Measurements from ENCODE around the gene ITGA2B.
"Not testable (repeated sequence)": the region's sequence is repeated elsewhere in the genome, so short reads cannot be mapped to it uniquely, and the experiment has no call there.

GRCh38 chr17:44394112-44394511 lies 4.7 kb upstream of the ITGA2B start:
- TF ChIP-seq CTCF (IDR thresholded peaks at IDR 0.05); ZFX (IDR thresholded peaks at IDR 0.05; ENCODE audit: borderline replicate concordance): not testable (repeated sequence)
